Left ventricle myocardium inferior (tissue), 1 donor: ENCODE results near the gene NUDT1. TPM values are rescaled to one million over a fixed set of nuclear protein-coding genes. Genes with fewer than 3 reads are reported as not detected.

Experiments used
- DNase-seq: peaks from one replicate; pipeline ENCODE4 v3.0.0-alpha.2; 2020
- H3K27ac ChIP-seq: fragments of 200-600 bp; replicated peaks from 2 replicates; pipeline ENCODE4 v1.8.0; 2021
- H3K27me3 ChIP-seq: fragments of 200-600 bp; 2 replicates; pipeline ENCODE4 v1.8.0; 2021; ENCODE audit warnings: low read depth
- H3K36me3 ChIP-seq: fragments of 200-600 bp; 2 replicates; pipeline ENCODE4 v1.8.0; 2021
- H3K4me1 ChIP-seq: fragments of 200-600 bp; 2 replicates; pipeline ENCODE4 v1.8.0; 2021
- H3K4me3 ChIP-seq: fragments of 200-600 bp; 2 replicates; pipeline ENCODE4 v1.8.0; 2021; ENCODE audit warnings: mild to moderate bottlenecking, moderate library complexity
- H3K9me3 ChIP-seq: fragments of 200-600 bp; replicated peaks from 2 replicates; pipeline ENCODE4 v1.8.0; 2021
- CTCF ChIP-seq: fragments of 200-600 bp; IDR thresholded peaks from 2 replicates; pipeline ENCODE4 v1.8.0; 2021; ENCODE audit warnings: antibody characterized with exemption, mild to moderate bottlenecking, borderline replicate concordance
- intact Hi-C: fragments of 100-400 bp; cut with micrococcal nuclease; formaldehyde crosslinking; loops from one replicate; pipeline ENCODE4 v1.11.0; 2022
- total RNA-seq: library from RNA; stranded (reverse); fragmentation: NEBNext Ultra II Directional; extraction: Animal tissue kit (Norgen Biotek cat#: 25700); gene quantifications from one replicate; pipeline ENCODE4 v1.2.1, GENCODE V29; 2021
- donor health status: DM: no; HTN: yes; CAD: no; lungs with severe emphysema.

NUDT1 gene
- total RNA-seq, 1 donor from 2014 or later = 12.5 TPM

GRCh38 chr7:2225336-2225735 lies 16.7 kb upstream of the NUDT1 start:
- no peak for DNase-seq
- no peaks in the 10 kb centered on the region for H3K9me3 ChIP-seq
- H3K27ac ChIP-seq = peak overlapping the region; percentile 23
- intact Hi-C loops = no loop called here
- H3K4me3 ChIP-seq = no peak overlapping the region
- peaks cover 81% of the 10 kb centered on the region for H3K36me3 ChIP-seq
- no peak for TF ChIP-seq CTCF
- peaks cover 19% of the 10 kb centered on the region for H3K4me1 ChIP-seq
- H3K27me3 ChIP-seq = no peaks in the 10 kb centered on the region

- DNase-seq = no peak
- Histone ChIP-seq H3K27ac (no peak overlapping the region), H3K36me3 (peaks cover 76% of the 10 kb centered on the region), H3K4me1 (peaks cover 24% of the 10 kb centered on the region), H3K27me3 (no peaks in the 10 kb centered on the region), H3K9me3 (no peaks in the 10 kb centered on the region), H3K4me3 (no peak overlapping the region)
- no peak for TF ChIP-seq CTCF
- intact Hi-C loops = no loop called here
These were observed 16.2 kb upstream of the NUDT1 start for GRCh38 chr7:2225830-2226229.

- no peak overlapping the region for H3K27ac ChIP-seq
- no peak for TF ChIP-seq CTCF
These were observed 14.3 kb upstream of the NUDT1 start for GRCh38 chr7:2227699-2228098.

GRCh38 chr7:2228921-2229320 lies 13.1 kb upstream of the NUDT1 start:
- no peak overlapping the region for H3K4me3 ChIP-seq
- H3K9me3 ChIP-seq = no peaks in the 10 kb centered on the region
- TF ChIP-seq CTCF = no peak
- peaks cover 55% of the 10 kb centered on the region for H3K4me1 ChIP-seq
- intact Hi-C loops = no loop called here
- H3K27ac ChIP-seq = no peak overlapping the region
- no peak for DNase-seq
- no peaks in the 10 kb centered on the region for H3K27me3 ChIP-seq
- peaks cover 51% of the 10 kb centered on the region for H3K36me3 ChIP-seq

More at GRCh38 chr7:2227699-2228098, 14.3 kb upstream of the NUDT1 start:
- H3K9me3 ChIP-seq = no peaks in the 10 kb centered on the region
- H3K4me3 ChIP-seq = no peak overlapping the region
- peaks cover 57% of the 10 kb centered on the region for H3K36me3 ChIP-seq
- intact Hi-C loops = no loop called here
- no peak for DNase-seq
- peaks cover 43% of the 10 kb centered on the region for H3K4me1 ChIP-seq
- no peaks in the 10 kb centered on the region for H3K27me3 ChIP-seq

- Histone ChIP-seq H3K9me3 (no peaks in the 10 kb centered on the region), H3K27me3 (no peaks in the 10 kb centered on the region), H3K27ac (no peak overlapping the region), H3K4me1 (peaks cover 56% of the 10 kb centered on the region), H3K36me3 (peaks cover 52% of the 10 kb centered on the region), H3K4me3 (no peak overlapping the region)
- no peak for TF ChIP-seq CTCF
- DNase-seq = no peak
- intact Hi-C loops = no loop called here
These were observed 12.6 kb upstream of the NUDT1 start for GRCh38 chr7:2229467-2229866.

GRCh38 chr7:2230226-2230625 lies 11.8 kb upstream of the NUDT1 start:
- Histone ChIP-seq H3K4me3 (no peak overlapping the region), H3K4me1 (peaks cover 48% of the 10 kb centered on the region), H3K27me3 (no peaks in the 10 kb centered on the region), H3K9me3 (no peaks in the 10 kb centered on the region), H3K27ac (no peak overlapping the region), H3K36me3 (peaks cover 52% of the 10 kb centered on the region)
- intact Hi-C loops = no loop called here
- no peak for DNase-seq
- no peak for TF ChIP-seq CTCF
